NCI-H1105 (cell line): ENCODE measurements around the gene MARS1.
"Not testable (repeated sequence)": the region's sequence is repeated elsewhere in the genome, so short reads cannot be mapped to it uniquely, and the experiment has no call there.

ENCODE experiments used
- DNase-seq: peaks from one replicate; lab custom pipeline; 2025; lab: John Stamatoyannopoulos, UW

The MARS1 gene

DNA sequence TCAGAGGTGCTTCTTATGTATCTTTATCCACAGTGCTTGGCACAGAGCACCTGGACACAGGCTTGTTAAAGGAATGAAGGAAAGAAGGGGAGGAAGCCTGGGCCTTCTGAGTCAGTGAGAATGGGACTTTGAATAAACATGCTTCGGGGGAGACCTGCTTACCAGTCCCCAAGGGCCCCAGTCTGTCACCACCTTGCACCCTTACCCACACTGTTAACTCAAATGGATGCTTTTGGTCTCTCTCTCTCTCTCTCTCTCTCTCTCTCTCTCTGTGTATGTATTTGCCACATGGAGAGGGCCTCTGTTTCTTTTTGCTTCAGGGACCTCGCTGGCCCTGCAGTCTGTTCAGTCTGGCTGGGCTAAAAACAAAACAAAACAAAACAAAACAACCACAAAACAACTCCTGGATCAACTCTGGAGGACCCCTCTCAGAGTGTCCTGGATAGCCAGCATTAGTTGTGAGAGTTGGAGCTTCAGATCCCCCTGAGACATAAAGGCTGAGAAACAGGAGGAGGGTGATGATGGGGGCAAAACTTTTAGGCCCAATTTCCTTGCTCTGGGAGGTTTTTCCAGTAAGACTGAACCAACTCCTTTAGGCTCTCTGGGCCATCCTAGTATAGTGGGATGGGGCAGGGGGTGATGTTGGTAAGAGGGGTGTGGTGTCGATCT, 63.9 kb downstream of the MARS1 start:
- no peak for DNase-seq

DNA sequence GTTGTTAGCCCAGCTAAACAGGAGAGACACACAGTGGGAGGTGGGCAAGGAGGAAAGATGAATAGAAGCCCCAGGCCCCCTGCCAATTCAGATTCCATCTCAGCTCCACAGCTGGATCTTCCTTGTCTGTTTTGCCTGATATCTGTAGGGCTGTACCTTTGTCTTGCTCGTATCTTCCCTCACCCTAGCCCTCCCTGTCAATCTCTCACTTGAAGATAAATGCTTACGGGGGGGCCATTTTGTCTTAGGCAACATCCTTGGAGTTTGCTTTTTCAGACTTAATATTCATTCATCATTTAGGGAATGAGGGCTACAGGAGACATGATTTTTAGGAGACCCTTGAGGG, 64.4 kb downstream of the MARS1 start:
- DNase-seq = no peak

- no peak for DNase-seq
Observed at GRCh38 chr12:57552835-57553313, 65.0 kb downstream of the MARS1 start.

GRCh38 chr12:57553343-57554202, 65.7 kb downstream of the MARS1 start:
- DNase-seq = no peak

DNA sequence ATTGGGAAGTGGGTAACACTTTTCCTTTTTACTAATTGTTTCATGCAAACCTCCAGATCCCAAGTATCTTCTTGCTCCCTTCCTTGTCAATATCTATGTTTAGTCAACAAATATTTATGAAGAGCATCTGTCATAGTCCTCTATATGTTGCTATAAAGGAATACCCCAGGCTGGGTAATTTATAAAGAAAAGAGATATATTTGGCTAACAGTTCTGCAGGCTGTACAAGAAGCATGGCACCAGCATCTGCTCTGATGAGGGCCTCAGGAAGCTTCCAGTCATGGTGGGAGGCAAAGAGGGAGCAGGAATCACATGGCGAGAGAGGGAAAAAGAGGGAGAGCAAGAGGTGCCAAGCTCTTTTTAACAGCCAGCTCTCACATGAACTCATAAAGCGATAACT, 66.6 kb downstream of the MARS1 start:
- DNase-seq = no peak

- no peak for DNase-seq
Observed at GRCh38 chr12:57554897-57555296, 67.0 kb downstream of the MARS1 start.

GRCh38 chr12:57558864-57559263, 71.0 kb downstream of the MARS1 start:
- DNase-seq = no peak

DNA sequence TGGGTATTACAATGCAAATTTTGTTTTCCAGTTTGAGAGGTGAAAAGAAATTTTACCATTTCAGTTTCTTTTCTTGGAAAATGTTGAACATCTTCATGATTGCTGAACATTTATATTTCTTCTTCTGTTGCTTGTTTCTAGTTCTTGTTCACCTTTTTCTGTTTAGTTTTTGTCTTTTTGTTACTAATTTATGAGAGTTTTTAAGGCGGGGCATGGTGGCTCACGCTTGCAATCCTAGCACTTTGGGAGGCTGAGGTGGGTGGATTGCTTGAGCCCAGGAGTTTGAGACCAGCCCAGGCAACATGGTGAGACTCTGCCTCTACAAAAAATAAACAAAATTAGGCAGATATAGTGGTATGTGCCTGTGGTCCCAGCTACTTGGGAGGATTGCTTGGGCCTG, 72.6 kb downstream of the MARS1 start:
- DNase-seq = no peak

GRCh38 chr12:57561117-57561516, 73.2 kb downstream of the MARS1 start:
- DNase-seq = not testable (repeated sequence)

GRCh38 chr12:57563358-57563757, 75.5 kb downstream of the MARS1 start:
- no peak for DNase-seq

DNA sequence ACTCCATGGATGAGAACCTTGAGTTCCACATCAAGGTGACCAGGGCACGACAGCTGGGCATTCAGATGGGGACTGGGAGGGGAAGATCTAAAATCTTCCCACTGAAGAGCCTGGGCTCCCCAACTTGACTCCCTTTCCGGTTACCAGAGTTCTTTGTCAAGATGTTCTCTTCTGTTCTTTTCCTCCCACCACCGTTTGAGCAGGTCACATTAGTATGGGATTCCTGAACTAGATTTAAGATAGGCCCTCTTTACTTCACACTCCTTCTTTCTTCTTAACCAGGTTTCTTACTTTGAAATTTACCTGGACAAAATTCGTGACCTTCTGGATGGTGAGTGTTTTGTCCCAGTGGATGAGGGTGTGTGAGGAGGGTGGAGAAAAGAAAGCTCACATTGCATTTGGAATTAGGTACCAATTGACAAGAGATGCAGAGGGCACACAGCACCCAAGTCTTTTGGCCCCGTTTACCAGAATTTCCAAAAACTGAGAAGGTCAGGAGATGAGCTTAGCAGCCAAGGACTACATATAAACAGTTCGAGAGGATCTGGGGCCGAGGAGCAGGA, 76.4 kb downstream of the MARS1 start:
- no peak for DNase-seq
